Astrocyte (in vitro differentiated cells and primary cell): ENCODE results near the gene APLP1. TPM values are rescaled to one million over a fixed set of nuclear protein-coding genes. Genes with fewer than 3 reads are reported as not detected.

Experiments used
- DNase-seq: peaks from one replicate; pipeline ENCODE4 v3.0.0-alpha.2; 2010; ENCODE audit warnings: low read depth
- FAIRE-seq: peaks from 2 replicates; lab custom pipeline; 2011; peaks lifted over from hg19 to GRCh38; lab: Jason Lieb, UNC
- H2AFZ ChIP-seq: 2 replicates; pipeline ENCODE4 v1.6.0; 2012; ENCODE audit warnings: low read depth, low read length, inconsistent platforms
- H3K27ac ChIP-seq: 2 replicates; pipeline ENCODE4 v1.5.1; 2011; ENCODE audit warnings: low read depth, low read length, inconsistent platforms
- H3K27me3 ChIP-seq: 2 replicates; pipeline ENCODE4 v1.6.0; 2011; ENCODE audit warnings: low read length, inconsistent platforms; ENCODE audit not compliant: insufficient read depth
- H3K36me3 ChIP-seq: 2 replicates; pipeline ENCODE4 v1.5.1; 2011; ENCODE audit warnings: low read length, inconsistent platforms; ENCODE audit not compliant: insufficient read depth
- H3K4me1 ChIP-seq: 2 replicates; pipeline ENCODE4 v1.5.1; 2011; ENCODE audit warnings: low read length, inconsistent platforms; ENCODE audit not compliant: insufficient read depth
- H3K4me2 ChIP-seq: 2 replicates; pipeline ENCODE4 v1.6.0; 2012; ENCODE audit warnings: low read length, inconsistent platforms
- H3K4me3 ChIP-seq: 2 replicates; pipeline ENCODE4 v1.5.1; 2011; ENCODE audit warnings: low read depth, mild to moderate bottlenecking, low read length, inconsistent platforms; ENCODE audit not compliant: insufficient read depth
- H3K79me2 ChIP-seq: 2 replicates; pipeline ENCODE4 v1.6.0; 2012; ENCODE audit warnings: mild to moderate bottlenecking, low read length, inconsistent platforms; ENCODE audit not compliant: insufficient read depth
- H3K9ac ChIP-seq: 2 replicates; pipeline ENCODE4 v1.6.0; 2012; ENCODE audit warnings: mild to moderate bottlenecking, low read length, inconsistent platforms
- H3K9me3 ChIP-seq: 2 replicates; pipeline ENCODE4 v1.5.1; 2012; ENCODE audit warnings: low read depth, mild to moderate bottlenecking, low read length, inconsistent platforms; ENCODE audit not compliant: insufficient read depth
- H4K20me1 ChIP-seq: 2 replicates; pipeline ENCODE4 v1.6.0; 2012; ENCODE audit warnings: low read length, inconsistent platforms; ENCODE audit not compliant: insufficient read depth
- H3K27ac Mint-ChIP-seq: one replicate; pipeline ENCODE4 v1.8.0; 2021; ENCODE audit warnings: mild to moderate bottlenecking, mixed read lengths; ENCODE audit not compliant: unreplicated experiment
- H3K27me3 Mint-ChIP-seq: one replicate; pipeline ENCODE4 v1.8.0; 2021; ENCODE audit warnings: low read depth, mixed read lengths; ENCODE audit not compliant: unreplicated experiment
- H3K36me3 Mint-ChIP-seq: one replicate; pipeline ENCODE4 v1.8.0; 2021; ENCODE audit warnings: low read depth, mixed read lengths; ENCODE audit not compliant: unreplicated experiment
- H3K4me1 Mint-ChIP-seq: one replicate; pipeline ENCODE4 v1.8.0; 2021; ENCODE audit warnings: low read depth, mixed read lengths; ENCODE audit not compliant: unreplicated experiment
- H3K4me3 Mint-ChIP-seq: one replicate; pipeline ENCODE4 v1.8.0; 2021; ENCODE audit warnings: mild to moderate bottlenecking, moderate library complexity, mixed read lengths; ENCODE audit not compliant: unreplicated experiment
- H3K9me3 Mint-ChIP-seq: one replicate; pipeline ENCODE4 v1.8.0; 2021; ENCODE audit warnings: mild to moderate bottlenecking, mixed read lengths; ENCODE audit not compliant: unreplicated experiment
- EZH2 ChIP-seq: IDR thresholded peaks from 2 replicates; pipeline ENCODE4 v1.6.1; 2012; ENCODE audit warnings: mild to moderate bottlenecking, low read length, inconsistent platforms; ENCODE audit not compliant: insufficient read depth
- total RNA-seq: library from RNA; stranded (reverse); gene quantifications from 2 replicates; pipeline ENCODE4 v1.2.1, GENCODE V29; 2021
- TF ChIP-seq, protein P1 (sequence below): IDR thresholded peaks from 2 replicates; pipeline ENCODE4 v1.5.1; 2011; ENCODE audit warnings: low read depth, mild to moderate bottlenecking, inconsistent platforms, low read length, moderate library complexity; ENCODE audit not compliant: insufficient read depth

The APLP1 gene
- total RNA-seq, 1 donor from 2014 or later, result 69.4 TPM

DNA sequence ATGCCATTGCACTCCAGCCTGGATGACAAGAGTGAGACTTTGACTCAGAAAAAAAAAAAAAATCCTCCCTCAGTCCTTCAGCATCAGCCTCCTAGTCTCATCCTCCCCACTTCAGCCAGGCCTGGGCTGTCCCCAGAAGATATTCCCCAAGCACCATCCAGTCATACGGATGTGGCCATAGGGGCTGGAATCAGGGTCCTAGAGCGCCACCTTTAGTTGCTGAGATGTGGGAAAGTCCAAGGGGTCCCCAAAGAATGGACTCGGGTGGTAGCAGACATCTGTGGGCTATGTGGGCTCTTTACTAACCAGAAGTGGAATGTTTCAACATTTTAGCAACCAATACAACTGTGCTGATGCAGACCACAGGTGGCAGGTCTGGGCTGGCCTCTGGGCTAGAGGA, 42.8 kb downstream of the APLP1 start:
- Histone ChIP-seq H3K4me2 (no peak overlapping the region), H3K27ac (no peak overlapping the region), H4K20me1 (no peaks in the 10 kb centered on the region), H3K36me3 (no peaks in the 10 kb centered on the region), H3K27me3 (no peaks in the 10 kb centered on the region), H3K79me2 (no peaks in the 10 kb centered on the region), H3K9me3 (no peaks in the 10 kb centered on the region), H2AFZ (no peak overlapping the region), H3K4me1 (peaks cover 6% of the 10 kb centered on the region), H3K4me3 (no peak overlapping the region), H3K9ac (no peak overlapping the region)
- Mint-ChIP-seq H3K4me3 (no peak overlapping the region), H3K27me3 (peaks cover 2% of the 10 kb centered on the region), H3K4me1 (peaks cover 2% of the 10 kb centered on the region), H3K9me3 (no peaks in the 10 kb centered on the region), H3K27ac (no peak overlapping the region), H3K36me3 (no peaks in the 10 kb centered on the region)
- TF ChIP-seq, protein P1, sequence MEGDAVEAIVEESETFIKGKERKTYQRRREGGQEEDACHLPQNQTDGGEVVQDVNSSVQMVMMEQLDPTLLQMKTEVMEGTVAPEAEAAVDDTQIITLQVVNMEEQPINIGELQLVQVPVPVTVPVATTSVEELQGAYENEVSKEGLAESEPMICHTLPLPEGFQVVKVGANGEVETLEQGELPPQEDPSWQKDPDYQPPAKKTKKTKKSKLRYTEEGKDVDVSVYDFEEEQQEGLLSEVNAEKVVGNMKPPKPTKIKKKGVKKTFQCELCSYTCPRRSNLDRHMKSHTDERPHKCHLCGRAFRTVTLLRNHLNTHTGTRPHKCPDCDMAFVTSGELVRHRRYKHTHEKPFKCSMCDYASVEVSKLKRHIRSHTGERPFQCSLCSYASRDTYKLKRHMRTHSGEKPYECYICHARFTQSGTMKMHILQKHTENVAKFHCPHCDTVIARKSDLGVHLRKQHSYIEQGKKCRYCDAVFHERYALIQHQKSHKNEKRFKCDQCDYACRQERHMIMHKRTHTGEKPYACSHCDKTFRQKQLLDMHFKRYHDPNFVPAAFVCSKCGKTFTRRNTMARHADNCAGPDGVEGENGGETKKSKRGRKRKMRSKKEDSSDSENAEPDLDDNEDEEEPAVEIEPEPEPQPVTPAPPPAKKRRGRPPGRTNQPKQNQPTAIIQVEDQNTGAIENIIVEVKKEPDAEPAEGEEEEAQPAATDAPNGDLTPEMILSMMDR, result no peak
- TF ChIP-seq EZH2, result no peak
- no peak for DNase-seq
- FAIRE-seq, result no peak

DNA sequence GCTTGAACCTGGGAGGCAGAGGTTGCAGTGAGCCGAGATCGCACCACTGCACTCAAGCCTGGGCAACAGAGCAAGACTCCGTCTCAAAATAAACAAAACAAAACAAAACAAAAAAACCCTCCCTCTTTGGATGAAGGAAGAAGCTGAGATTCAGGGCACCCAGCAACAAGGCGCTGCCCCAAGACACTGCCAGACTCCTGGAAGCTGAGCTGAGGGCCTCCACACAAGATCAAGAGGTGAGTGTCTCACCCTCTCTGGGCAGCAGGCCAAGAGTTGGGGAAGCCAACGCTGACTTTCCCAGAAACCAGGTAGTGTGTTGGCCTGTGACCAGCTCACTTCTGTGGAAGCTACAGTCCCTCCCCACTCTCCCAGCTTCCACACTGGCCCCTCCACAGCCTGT, 43.4 kb downstream of the APLP1 start:
- H4K20me1 ChIP-seq, result no peaks in the 10 kb centered on the region
- H3K27me3 Mint-ChIP-seq, result peaks cover 2% of the 10 kb centered on the region
- H3K27me3 ChIP-seq, result no peaks in the 10 kb centered on the region
- no peaks in the 10 kb centered on the region for H3K9me3 ChIP-seq
- H2AFZ ChIP-seq, result no peak overlapping the region
- no peak overlapping the region for H3K4me3 ChIP-seq
- H3K79me2 ChIP-seq, result no peaks in the 10 kb centered on the region
- peaks cover 6% of the 10 kb centered on the region for H3K4me1 ChIP-seq
- no peak for TF ChIP-seq EZH2
- TF ChIP-seq, protein P1, result no peak
- no peak overlapping the region for H3K27ac Mint-ChIP-seq
- no peaks in the 10 kb centered on the region for H3K9me3 Mint-ChIP-seq
- DNase-seq (peak; percentile 12), FAIRE-seq (no peak)
- H3K9ac ChIP-seq, result no peak overlapping the region
- H3K4me1 Mint-ChIP-seq, result peaks cover 2% of the 10 kb centered on the region
- no peak overlapping the region for H3K4me2 ChIP-seq
- H3K4me3 Mint-ChIP-seq, result no peak overlapping the region
- no peaks in the 10 kb centered on the region for H3K36me3 Mint-ChIP-seq
- no peaks in the 10 kb centered on the region for H3K36me3 ChIP-seq
- H3K27ac ChIP-seq, result no peak overlapping the region

DNA sequence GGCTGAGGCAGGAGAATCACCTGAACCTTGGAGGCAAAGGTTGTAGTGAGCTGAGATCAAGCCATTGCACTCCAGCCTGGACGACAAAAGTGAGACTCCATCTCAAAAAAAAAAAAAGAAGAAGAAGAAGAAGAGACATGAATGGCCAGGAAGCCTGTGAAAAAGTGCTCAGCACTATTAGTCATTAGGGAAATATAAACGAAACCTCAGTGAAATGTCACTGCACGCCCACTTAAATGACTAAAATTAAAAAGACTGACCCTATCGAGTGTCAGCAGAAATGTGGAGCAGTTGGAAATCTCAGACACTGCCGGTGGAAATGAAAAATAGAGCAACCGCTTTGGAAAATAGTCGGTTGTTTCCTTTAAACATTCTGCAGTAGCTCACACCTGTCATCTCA, 45.2 kb downstream of the APLP1 start:
- no peaks in the 10 kb centered on the region for H3K4me1 Mint-ChIP-seq
- H3K4me3 ChIP-seq, result no peak overlapping the region
- H3K27ac ChIP-seq, result no peak overlapping the region
- no peaks in the 10 kb centered on the region for H3K36me3 Mint-ChIP-seq
- FAIRE-seq (no peak), DNase-seq (peak; percentile 47)
- H3K79me2 ChIP-seq, result no peaks in the 10 kb centered on the region
- H3K4me2 ChIP-seq, result peak overlapping the region; percentile 28
- no peak overlapping the region for H3K9ac ChIP-seq
- no peaks in the 10 kb centered on the region for H4K20me1 ChIP-seq
- no peaks in the 10 kb centered on the region for H3K9me3 ChIP-seq
- no peaks in the 10 kb centered on the region for H3K9me3 Mint-ChIP-seq
- H3K4me1 ChIP-seq, result peaks cover 6% of the 10 kb centered on the region
- no peak overlapping the region for H3K27ac Mint-ChIP-seq
- H3K36me3 ChIP-seq, result no peaks in the 10 kb centered on the region
- TF ChIP-seq, protein P1, result no peak
- TF ChIP-seq EZH2, result no peak
- H3K27me3 Mint-ChIP-seq, result peaks cover 2% of the 10 kb centered on the region
- no peak overlapping the region for H3K4me3 Mint-ChIP-seq
- H3K27me3 ChIP-seq, result no peaks in the 10 kb centered on the region
- no peak overlapping the region for H2AFZ ChIP-seq
